Activated CD4-positive, alpha-beta memory T cell treated with anti-CD3 and anti-CD28 coated beads for 36 hours (primary cell): ENCODE results near the gene SSX1. TPM values are rescaled to one million over a fixed set of nuclear protein-coding genes. Genes with fewer than 3 reads are reported as not detected.
"Not testable (repeated sequence)": the region's sequence is repeated elsewhere in the genome, so short reads cannot be mapped to it uniquely, and the experiment has no call there.

ENCODE experiments used
- CTCF ChIA-PET: fragments of 350-600 bp; sonication (Branson Sonifier 250); formaldehyde crosslinking; loops from one replicate; lab custom pipeline; 2021; ENCODE audit warnings: antibody characterized with exemption, inconsistent platforms; lab: Charles Lee
- POLR2A ChIA-PET: fragments of 350-600 bp; sonication (Branson Sonifier 250); formaldehyde crosslinking; loops from one replicate; lab custom pipeline; 2021; ENCODE audit warnings: antibody characterized with exemption; lab: Charles Lee
- DNase-seq: peaks from one replicate; pipeline ENCODE4 v3.0.0-alpha.2; 2020
- H3K27ac Mint-ChIP-seq: one replicate; pipeline ENCODE4 v1.8.0; 2021; ENCODE audit warnings: mixed read lengths
- H3K27me3 Mint-ChIP-seq: one replicate; pipeline ENCODE4 v1.8.0; 2021; ENCODE audit warnings: mixed read lengths
- H3K36me3 Mint-ChIP-seq: one replicate; pipeline ENCODE4 v1.8.0; 2021; ENCODE audit warnings: mixed read lengths
- H3K4me1 Mint-ChIP-seq: one replicate; pipeline ENCODE4 v1.8.0; 2021; ENCODE audit warnings: low read depth, mixed read lengths
- H3K4me3 Mint-ChIP-seq: one replicate; pipeline ENCODE4 v1.8.0; 2021; ENCODE audit warnings: mild to moderate bottlenecking, mixed read lengths
- H3K9me3 Mint-ChIP-seq: one replicate; pipeline ENCODE4 v1.8.0; 2021; ENCODE audit warnings: mixed read lengths
- intact Hi-C: fragments of 100-400 bp; cut with micrococcal nuclease; formaldehyde crosslinking; loops from one replicate; pipeline ENCODE4 v1.15.1; 2023
- total RNA-seq, 2 experiments: library from RNA; stranded (reverse); gene quantifications; one replicate each; pipeline ENCODE4 v1.2.3, GENCODE V29; 2021

The SSX1 gene, protein sequence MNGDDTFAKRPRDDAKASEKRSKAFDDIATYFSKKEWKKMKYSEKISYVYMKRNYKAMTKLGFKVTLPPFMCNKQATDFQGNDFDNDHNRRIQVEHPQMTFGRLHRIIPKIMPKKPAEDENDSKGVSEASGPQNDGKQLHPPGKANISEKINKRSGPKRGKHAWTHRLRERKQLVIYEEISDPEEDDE
- total RNA-seq: not detected

DNA sequence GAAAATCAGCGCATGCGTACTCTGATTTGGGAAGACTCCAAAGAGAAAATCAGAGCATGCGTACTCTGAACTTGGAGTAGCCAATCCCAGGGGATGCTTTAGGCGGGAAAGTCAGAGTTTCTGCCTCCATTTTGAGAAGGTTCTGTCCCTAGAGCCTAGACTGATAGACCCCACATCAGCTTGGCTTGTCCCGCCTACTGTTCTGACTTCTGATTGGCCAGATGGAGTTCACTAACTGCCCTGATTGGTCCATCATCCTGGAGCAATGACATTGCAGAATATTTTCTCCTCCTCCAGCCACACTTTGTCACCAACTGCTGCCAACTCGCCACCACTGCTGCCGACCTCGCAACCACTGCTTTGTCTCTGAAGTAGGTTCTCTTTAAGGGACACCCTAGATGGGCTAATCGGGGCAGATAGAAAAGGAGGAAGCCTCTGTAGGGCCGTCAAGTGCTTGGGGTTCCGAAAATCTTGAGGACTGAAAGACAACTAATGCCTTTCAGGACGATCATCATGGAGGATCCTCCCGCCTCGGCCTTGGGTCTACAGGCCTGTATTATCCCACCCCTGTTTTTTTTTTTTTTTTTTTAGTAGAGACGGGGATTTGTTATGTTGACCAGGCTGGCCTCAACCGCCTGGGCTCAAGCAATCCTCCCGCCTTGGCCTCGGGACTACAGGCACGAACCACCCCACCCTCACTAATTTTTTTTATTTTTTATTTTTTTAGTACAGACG, at the start of gene SSX1:
Gene SSX1 (plus strand): TSS at position 331 of the 735 bp plus-strand sequence. CDS start 1,850 bp downstream, outside the sequence.
- H3K9me3 Mint-ChIP-seq, intact Hi-C loops, CTCF ChIA-PET, H3K27me3 Mint-ChIP-seq, H3K27ac Mint-ChIP-seq, POLR2A ChIA-PET, H3K4me1 Mint-ChIP-seq, H3K36me3 Mint-ChIP-seq, DNase-seq, H3K4me3 Mint-ChIP-seq: not testable (repeated sequence)

DNA sequence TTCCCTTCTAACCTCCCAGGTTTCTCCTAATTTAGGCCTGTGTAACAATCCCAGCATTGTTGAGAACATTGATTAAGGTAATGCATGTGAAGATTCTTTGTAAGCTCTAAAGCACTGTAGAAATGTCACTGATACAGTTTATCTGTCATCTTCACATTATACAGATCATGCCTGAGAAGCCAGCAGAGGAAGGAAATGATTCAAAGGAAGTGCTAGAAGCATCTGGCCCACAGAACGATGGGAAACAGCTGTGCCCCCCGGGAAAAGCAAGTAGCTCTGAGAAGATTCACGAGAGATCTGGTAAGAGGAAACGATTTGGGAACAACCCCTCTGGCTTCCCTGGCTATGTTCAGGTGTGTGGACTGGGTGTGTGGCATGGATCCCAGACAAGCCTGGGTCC, 40.9 kb upstream of the SSX1 start:
- H3K4me3 Mint-ChIP-seq, H3K27me3 Mint-ChIP-seq, CTCF ChIA-PET, intact Hi-C loops, POLR2A ChIA-PET, H3K9me3 Mint-ChIP-seq, H3K4me1 Mint-ChIP-seq, DNase-seq, H3K36me3 Mint-ChIP-seq, H3K27ac Mint-ChIP-seq: not testable (repeated sequence)

DNA sequence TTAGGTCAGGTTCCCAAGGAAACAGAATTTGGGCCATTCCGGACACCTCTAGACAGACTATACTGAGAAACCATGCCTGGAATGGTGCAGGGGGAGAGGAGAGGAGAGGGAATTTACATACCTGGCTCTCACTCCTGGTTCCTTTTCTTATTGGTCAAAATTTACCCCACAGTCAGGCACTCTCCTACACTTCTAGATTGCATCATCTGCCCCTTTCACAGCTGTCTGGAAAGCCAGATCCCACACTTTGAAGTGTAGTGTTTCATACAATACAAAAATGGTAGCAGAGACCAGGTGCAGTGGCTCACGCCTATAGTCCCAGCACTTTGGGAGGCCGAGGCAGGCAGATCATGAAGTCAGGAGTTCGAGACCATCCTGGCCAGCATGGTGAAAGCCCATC, 31.0 kb upstream of the SSX1 start:
- H3K4me3 Mint-ChIP-seq, H3K27ac Mint-ChIP-seq, H3K27me3 Mint-ChIP-seq, H3K36me3 Mint-ChIP-seq, H3K4me1 Mint-ChIP-seq, H3K9me3 Mint-ChIP-seq, CTCF ChIA-PET, DNase-seq, intact Hi-C loops: not testable (repeated sequence)
- POLR2A ChIA-PET: interaction anchor here (0.6 kb wide), 1 partner anchor 233 kb away, joined by 3 read pairs; no protein-coding TSS in a partner anchor

DNA sequence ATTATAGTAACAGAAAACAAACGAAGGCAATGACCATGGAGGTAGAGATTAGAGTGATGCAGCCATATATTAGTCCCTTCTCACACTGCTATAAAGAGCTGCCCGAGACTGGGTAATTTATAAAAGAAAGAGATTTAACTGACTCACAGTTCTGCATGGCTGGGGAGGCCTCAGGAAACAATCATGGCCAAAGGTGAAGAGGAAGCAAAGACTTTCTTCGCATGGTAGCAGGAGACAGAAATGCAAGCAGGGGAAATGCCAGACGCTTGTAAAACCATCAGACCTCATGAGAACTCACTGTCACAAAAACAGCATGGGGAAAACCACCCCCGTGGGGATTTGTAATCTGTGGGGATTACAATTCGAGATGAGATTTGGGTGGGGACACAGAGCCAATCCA, 2.2 kb upstream of the SSX1 start:
- CTCF ChIA-PET, DNase-seq, intact Hi-C loops, H3K9me3 Mint-ChIP-seq, H3K27me3 Mint-ChIP-seq, H3K36me3 Mint-ChIP-seq, H3K27ac Mint-ChIP-seq, POLR2A ChIA-PET, H3K4me3 Mint-ChIP-seq, H3K4me1 Mint-ChIP-seq: not testable (repeated sequence)

DNA sequence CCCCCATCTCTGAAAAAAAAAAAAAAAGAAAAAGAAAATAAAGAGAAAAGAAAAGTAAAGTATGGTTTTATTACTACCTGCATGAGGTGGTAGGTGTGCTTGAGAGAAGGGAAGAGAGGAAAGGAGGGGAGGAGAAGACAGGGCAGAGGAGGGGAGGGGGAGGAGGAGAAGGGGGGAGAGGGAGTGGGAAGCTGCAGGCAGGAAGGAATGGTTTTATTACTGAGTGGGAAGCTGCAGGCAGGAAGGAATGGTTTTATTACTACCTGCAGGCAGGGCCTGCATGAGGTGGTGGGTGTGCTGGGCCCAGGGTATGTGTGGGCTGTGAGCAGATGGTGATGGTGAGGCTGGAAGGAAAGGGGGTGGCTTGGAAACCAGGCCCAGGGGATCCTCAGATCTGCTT, 19.2 kb downstream of the SSX1 start:
- DNase-seq, CTCF ChIA-PET, H3K9me3 Mint-ChIP-seq, H3K36me3 Mint-ChIP-seq, H3K4me1 Mint-ChIP-seq, H3K4me3 Mint-ChIP-seq, H3K27ac Mint-ChIP-seq, intact Hi-C loops, POLR2A ChIA-PET, H3K27me3 Mint-ChIP-seq: not testable (repeated sequence)

DNA sequence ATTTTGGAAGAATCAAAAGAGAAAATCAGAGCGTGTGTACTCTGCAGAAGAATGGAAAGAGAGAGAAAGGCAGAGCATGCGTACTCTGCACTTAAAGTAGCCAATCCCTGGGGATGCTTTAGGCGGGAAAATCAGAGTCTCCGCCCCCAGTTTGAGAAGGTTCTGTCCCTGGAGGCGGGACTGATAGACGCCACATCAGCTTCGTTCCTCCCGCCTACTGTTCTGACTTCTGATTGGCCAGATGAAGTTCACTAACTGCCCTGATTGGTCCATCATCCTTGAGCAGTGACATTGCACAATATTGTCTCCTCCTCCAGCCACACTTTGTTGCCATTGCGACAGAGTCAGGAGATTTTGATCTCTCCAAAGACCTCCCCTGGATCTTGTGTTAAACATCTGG, 23.8 kb downstream of the SSX1 start:
- DNase-seq: no peak
- intact Hi-C loops: no loop called here
- no peaks in the 10 kb centered on the region for H3K9me3 Mint-ChIP-seq
- POLR2A ChIA-PET: no interaction called here
- no peak overlapping the region for H3K4me3 Mint-ChIP-seq
- CTCF ChIA-PET: no interaction called here
- H3K36me3 Mint-ChIP-seq: no peaks in the 10 kb centered on the region
- no peaks in the 10 kb centered on the region for H3K27me3 Mint-ChIP-seq
- no peaks in the 10 kb centered on the region for H3K4me1 Mint-ChIP-seq
- no peak overlapping the region for H3K27ac Mint-ChIP-seq

DNA sequence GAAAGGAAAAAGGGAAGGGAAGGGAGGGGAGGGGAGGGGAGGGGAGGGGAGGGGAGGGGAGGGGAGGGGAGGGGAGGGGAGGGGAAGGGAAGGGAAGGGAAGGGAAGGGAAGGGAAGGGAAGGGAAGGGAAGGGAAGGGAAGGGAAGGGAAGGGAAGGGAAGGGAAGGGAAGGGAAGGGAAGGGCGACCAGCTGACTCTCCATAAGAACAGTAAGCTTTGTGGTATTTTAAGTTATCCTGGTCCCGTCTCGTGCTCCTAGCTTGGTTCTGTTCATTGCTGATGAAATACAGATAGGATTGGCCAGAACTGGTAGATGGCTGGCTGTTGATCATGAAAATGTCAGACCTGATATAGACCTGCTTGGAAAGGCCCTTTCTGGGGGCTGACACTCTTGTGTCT, 25.5 kb downstream of the SSX1 start:
- H3K27me3 Mint-ChIP-seq, H3K9me3 Mint-ChIP-seq, POLR2A ChIA-PET, H3K36me3 Mint-ChIP-seq, H3K4me3 Mint-ChIP-seq, intact Hi-C loops, CTCF ChIA-PET, H3K27ac Mint-ChIP-seq, DNase-seq, H3K4me1 Mint-ChIP-seq: not testable (repeated sequence)

DNA sequence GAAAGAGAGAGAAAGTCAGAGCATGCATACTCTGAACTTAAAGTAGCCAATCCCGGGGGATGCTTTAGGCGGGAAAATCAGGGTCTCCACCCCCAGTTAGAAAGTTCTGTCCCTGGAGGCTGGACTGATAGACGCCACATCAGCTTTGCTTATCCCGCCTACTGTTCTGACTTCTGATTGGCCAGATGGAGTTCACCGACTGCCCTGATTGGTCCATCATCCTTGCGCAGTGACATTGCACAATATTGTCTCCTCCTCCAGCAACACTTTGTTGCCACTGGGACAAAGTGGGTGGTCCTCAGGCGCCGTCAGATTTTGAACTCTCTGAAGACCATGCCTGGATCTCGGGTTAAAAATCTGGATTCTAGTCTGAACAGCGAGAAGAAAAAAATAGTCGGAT, 51.0 kb downstream of the SSX1 start:
- ChIA-PET CTCF (no interaction called here), POLR2A (no interaction called here)
- H3K9me3 Mint-ChIP-seq: no peaks in the 10 kb centered on the region
- H3K27me3 Mint-ChIP-seq: no peaks in the 10 kb centered on the region
- intact Hi-C loops: no loop called here
- no peak for DNase-seq
- H3K4me1 Mint-ChIP-seq: no peaks in the 10 kb centered on the region
- H3K27ac Mint-ChIP-seq: no peak overlapping the region
- H3K36me3 Mint-ChIP-seq: no peaks in the 10 kb centered on the region
- no peak overlapping the region for H3K4me3 Mint-ChIP-seq

DNA sequence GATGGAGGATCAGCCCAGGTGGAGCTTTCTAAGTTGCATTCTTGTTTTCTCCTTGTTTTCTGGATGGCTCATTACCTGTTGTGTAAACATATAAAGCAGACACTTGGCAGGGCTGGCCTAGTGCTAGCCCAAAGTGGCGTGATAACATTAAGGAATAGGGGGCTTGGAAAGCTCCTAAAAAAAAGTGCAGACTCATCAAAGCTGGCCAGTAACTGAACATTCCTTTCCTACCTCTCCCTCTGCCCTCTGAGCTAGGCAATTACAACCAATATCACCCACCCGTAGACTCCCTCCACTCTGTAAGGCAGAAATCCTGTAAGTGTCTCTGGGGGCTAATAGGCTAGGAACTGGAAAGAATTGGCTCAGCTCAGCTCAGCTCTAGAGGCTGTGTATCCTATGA, 58.8 kb downstream of the SSX1 start:
- H3K27me3 Mint-ChIP-seq, H3K9me3 Mint-ChIP-seq, H3K4me3 Mint-ChIP-seq, CTCF ChIA-PET, H3K27ac Mint-ChIP-seq, intact Hi-C loops, DNase-seq, H3K36me3 Mint-ChIP-seq, H3K4me1 Mint-ChIP-seq, POLR2A ChIA-PET: not testable (repeated sequence)

Other genes starting within 250 kb of the SSX1 start
- not detected for gene SPACA5, start 248.4 kb upstream of the SSX1 start, total RNA-seq
- 1 to 10 TPM; 1.5 to 2.4 TPM for gene ZNF630, start 183.8 kb upstream of the SSX1 start, total RNA-seq
- not detected for gene SPACA5B, start 124.8 kb upstream of the SSX1 start, total RNA-seq
- gene SSX5, start 58.6 kb upstream of the SSX1 start, total RNA-seq: not detected
- gene SSX3, start 101.3 kb downstream of the SSX1 start, total RNA-seq: not detected
- not detected for gene SSX4, start 128.1 kb downstream of the SSX1 start, total RNA-seq
- gene SSX4B, start 156.6 kb downstream of the SSX1 start, total RNA-seq: not detected
- gene SLC38A5, start 214.9 kb downstream of the SSX1 start, total RNA-seq: 10 to 100 TPM; 70.7 to 73.0 TPM
- 10 to 100 TPM; 62.8 to 73.9 TPM for gene FTSJ1, start 220.8 kb downstream of the SSX1 start, total RNA-seq